ENCODE results near the gene ACIN1. TPM values are rescaled to one million over a fixed set of nuclear protein-coding genes. Genes with fewer than 3 reads are reported as not detected.

The ACIN1 gene
- total RNA-seq, 2 experiments from 2014 or later: 282 to 288 TPM

DNA sequence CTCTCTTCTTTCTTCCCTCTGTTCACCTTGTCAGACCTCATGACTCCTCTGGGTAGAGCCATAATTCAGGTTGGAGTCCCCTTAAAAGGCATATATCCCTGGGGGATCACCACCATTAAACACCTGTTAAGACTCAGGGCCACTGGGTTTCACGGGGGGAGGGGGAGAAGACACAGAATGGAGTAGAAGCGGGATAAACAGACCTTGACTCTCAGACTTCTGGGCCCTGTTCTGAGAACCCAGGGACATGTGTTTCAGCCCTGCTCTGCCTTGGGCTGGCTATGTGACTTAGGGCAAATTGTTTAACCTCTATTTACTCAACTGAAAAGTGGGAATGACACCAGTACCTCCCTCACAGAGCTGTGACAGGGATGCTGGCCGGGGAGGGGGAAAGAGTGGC is 42.3 kb downstream of the ACIN1 start:
- ATAC-seq (ENCODE audit: poor library complexity) (no peak), DNase-seq (no peak)
- TF ChIP-seq, protein P1, sequence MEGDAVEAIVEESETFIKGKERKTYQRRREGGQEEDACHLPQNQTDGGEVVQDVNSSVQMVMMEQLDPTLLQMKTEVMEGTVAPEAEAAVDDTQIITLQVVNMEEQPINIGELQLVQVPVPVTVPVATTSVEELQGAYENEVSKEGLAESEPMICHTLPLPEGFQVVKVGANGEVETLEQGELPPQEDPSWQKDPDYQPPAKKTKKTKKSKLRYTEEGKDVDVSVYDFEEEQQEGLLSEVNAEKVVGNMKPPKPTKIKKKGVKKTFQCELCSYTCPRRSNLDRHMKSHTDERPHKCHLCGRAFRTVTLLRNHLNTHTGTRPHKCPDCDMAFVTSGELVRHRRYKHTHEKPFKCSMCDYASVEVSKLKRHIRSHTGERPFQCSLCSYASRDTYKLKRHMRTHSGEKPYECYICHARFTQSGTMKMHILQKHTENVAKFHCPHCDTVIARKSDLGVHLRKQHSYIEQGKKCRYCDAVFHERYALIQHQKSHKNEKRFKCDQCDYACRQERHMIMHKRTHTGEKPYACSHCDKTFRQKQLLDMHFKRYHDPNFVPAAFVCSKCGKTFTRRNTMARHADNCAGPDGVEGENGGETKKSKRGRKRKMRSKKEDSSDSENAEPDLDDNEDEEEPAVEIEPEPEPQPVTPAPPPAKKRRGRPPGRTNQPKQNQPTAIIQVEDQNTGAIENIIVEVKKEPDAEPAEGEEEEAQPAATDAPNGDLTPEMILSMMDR (IDR thresholded peaks at IDR 0.05): no peak
- Histone ChIP-seq H3K9me3 (ENCODE audit: control insufficient read depth in 1 of 2, insufficient read depth in 1 of 2, low read length in 2 of 2) (no peaks in the 10 kb centered on the region), H3K27me3 (ENCODE audit: control insufficient read depth in 1 of 2, insufficient read depth in 2 of 2, low read length in 2 of 2) (no peaks in the 10 kb centered on the region), H3K36me3 (ENCODE audit: insufficient read depth, low read length) (no peaks in the 10 kb centered on the region), H3K4me3 (ENCODE audit: low read length) (no peak overlapping the region), H3K4me1 (ENCODE audit: insufficient read depth, low read length) (peaks cover 17% of the 10 kb centered on the region), H3K27ac (ENCODE audit: low read depth in 1 of 2, low read length in 2 of 2) (no peak overlapping the region)
- H3K27me3 Mint-ChIP-seq: no peaks in the 10 kb centered on the region
- H3K4me3 Mint-ChIP-seq: no peak overlapping the region
- H3K27ac Mint-ChIP-seq: no peak overlapping the region
- intact Hi-C loops (cut with DNase I, micrococcal nuclease): no loop called here
- H3K36me3 Mint-ChIP-seq (ENCODE audit: low read depth): peaks cover 10% of the 10 kb centered on the region
- H3K4me1 Mint-ChIP-seq (ENCODE audit: low read depth): peaks cover 13% of the 10 kb centered on the region
- H3K9me3 Mint-ChIP-seq: no peaks in the 10 kb centered on the region
- POLR2A ChIA-PET: interaction anchor here (1.8 kb wide), 1 partner anchor 24 kb away, joined by 5 read pairs; no protein-coding TSS in a partner anchor
- CTCF ChIA-PET: interaction anchor here (0.6 to 1.2 kb wide), 3 partner anchors 46 to 482 kb away, joined by 3 to 4 read pairs (median 3); no protein-coding TSS in a partner anchor

DNA sequence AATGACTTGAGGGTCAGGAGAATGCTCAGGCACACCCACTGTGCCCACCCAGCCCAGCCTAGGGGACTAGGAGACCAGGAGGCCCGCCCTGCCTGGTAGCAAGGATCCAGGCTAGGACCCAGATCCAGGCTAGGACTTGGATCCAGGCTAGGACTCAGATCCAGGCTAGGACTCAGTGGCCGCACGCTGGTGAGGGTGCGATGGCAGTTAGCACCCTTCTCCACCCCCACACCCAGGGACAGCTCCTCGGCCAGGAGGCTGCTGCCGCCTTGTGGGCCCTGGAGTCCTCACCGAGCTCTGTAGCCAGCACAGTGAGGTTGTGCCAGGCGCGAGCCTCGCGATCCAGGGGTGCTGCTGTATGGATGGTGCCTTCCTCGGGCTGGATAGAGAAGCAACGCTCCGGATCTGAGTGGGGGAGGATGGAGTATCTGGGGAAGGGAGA is 42.7 kb downstream of the ACIN1 start:
- POLR2A ChIA-PET: interaction anchor here (1.8 kb wide), 1 partner anchor 24 kb away, joined by 5 read pairs; no protein-coding TSS in a partner anchor
- CTCF ChIA-PET: interaction anchor here (0.8 to 1.2 kb wide), 2 partner anchors 46 to 66 kb away, joined by 3 to 4 read pairs; no protein-coding TSS in a partner anchor
- peaks cover 10% of the 10 kb centered on the region for H3K36me3 Mint-ChIP-seq (ENCODE audit: low read depth)
- H3K27ac Mint-ChIP-seq: no peak overlapping the region
- no peaks in the 10 kb centered on the region for H3K9me3 ChIP-seq (ENCODE audit: control insufficient read depth in 1 of 2, insufficient read depth in 1 of 2, low read length in 2 of 2)
- no peak overlapping the region for H3K4me3 ChIP-seq (ENCODE audit: low read length)
- no peak for ATAC-seq (ENCODE audit: poor library complexity)
- peaks cover 16% of the 10 kb centered on the region for H3K4me1 ChIP-seq (ENCODE audit: insufficient read depth, low read length)
- no peaks in the 10 kb centered on the region for H3K27me3 ChIP-seq (ENCODE audit: control insufficient read depth in 1 of 2, insufficient read depth in 2 of 2, low read length in 2 of 2)
- H3K27ac ChIP-seq (ENCODE audit: low read depth in 1 of 2, low read length in 2 of 2): no peak overlapping the region
- no peak overlapping the region for H3K4me3 Mint-ChIP-seq
- no peak for DNase-seq
- H3K9me3 Mint-ChIP-seq: no peaks in the 10 kb centered on the region
- no peaks in the 10 kb centered on the region for H3K36me3 ChIP-seq (ENCODE audit: insufficient read depth, low read length)
- intact Hi-C loops (cut with DNase I, micrococcal nuclease): no loop called here
- no peaks in the 10 kb centered on the region for H3K27me3 Mint-ChIP-seq
- TF ChIP-seq, protein P1 (IDR thresholded peaks at IDR 0.05): no peak
- H3K4me1 Mint-ChIP-seq (ENCODE audit: low read depth): peaks cover 13% of the 10 kb centered on the region

DNA sequence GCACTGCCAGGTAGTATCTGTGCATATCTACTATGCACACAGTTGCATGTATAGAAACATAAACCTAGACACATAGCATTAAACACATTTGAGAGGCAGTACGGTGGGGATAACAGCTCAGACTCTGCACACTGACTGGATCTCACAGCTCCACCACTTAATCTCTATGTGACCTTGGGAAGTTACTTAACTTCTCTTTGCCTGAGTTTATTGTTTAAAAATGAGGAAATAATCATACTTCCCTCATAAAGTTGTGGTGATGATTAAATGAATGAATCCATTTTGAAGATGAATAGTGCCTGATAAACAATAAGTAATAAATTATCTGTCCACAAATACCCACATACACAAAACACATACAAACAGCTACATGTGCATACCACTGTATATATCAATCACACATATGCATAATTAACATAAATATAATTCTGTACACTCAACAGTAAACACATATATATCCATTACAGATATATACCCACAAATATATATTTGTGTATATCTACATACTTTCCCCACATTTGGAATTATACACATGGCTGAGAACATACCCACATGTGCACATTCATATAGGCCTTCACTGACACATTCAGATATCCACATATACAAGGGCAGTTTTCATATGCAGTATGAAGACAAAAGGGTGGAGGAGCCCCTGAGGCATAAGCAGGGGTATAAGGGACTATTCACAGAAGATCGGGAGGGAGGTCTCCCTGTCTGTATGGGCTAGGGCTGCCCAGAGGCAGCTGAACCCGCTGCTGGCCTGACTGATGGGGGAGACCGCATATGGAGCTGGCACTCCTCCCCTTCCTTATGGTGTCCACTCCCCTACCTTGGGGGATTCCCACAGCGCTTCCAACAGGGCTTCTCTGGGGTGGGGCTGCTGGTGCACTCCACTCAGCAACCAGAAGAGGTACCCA is 43.5 kb downstream of the ACIN1 start:
- Mint-ChIP-seq H3K27me3 (no peaks in the 10 kb centered on the region), H3K9me3 (no peaks in the 10 kb centered on the region), H3K4me3 (no peak overlapping the region), H3K4me1 (ENCODE audit: low read depth) (peaks cover 6% of the 10 kb centered on the region), H3K36me3 (ENCODE audit: low read depth) (peaks cover 5% of the 10 kb centered on the region), H3K27ac (no peak overlapping the region)
- Histone ChIP-seq H3K4me3 (ENCODE audit: low read length) (no peak overlapping the region), H3K4me1 (ENCODE audit: insufficient read depth, low read length) (peaks cover 8% of the 10 kb centered on the region), H3K27me3 (ENCODE audit: control insufficient read depth in 1 of 2, insufficient read depth in 2 of 2, low read length in 2 of 2) (no peaks in the 10 kb centered on the region), H3K9me3 (ENCODE audit: control insufficient read depth in 1 of 2, insufficient read depth in 1 of 2, low read length in 2 of 2) (no peaks in the 10 kb centered on the region), H3K36me3 (ENCODE audit: insufficient read depth, low read length) (no peaks in the 10 kb centered on the region), H3K27ac (ENCODE audit: low read depth in 1 of 2, low read length in 2 of 2) (no peak overlapping the region)
- ChIA-PET POLR2A (interaction anchor here (1.8 kb wide), 1 partner anchor 23 kb away, joined by 5 read pairs; no protein-coding TSS in a partner anchor), CTCF (interaction anchor here (1.2 to 1.4 kb wide), 2 partner anchors 17 to 65 kb away, joined by 3 read pairs; no protein-coding TSS in a partner anchor)
- ATAC-seq (ENCODE audit: poor library complexity): no peak
- TF ChIP-seq, protein P1 (IDR thresholded peaks at IDR 0.05): no peak
- intact Hi-C loops (cut with DNase I, micrococcal nuclease): no loop called here
- no peak for DNase-seq
